Stomach (tissue), 4 donors: ENCODE measurements around the gene SETD4.

ENCODE experiments used
- CTCF ChIP-seq, 7 experiments: fragments of 450-650 bp in 4 of 7; fragments of 200-600 bp in 3 of 7; sonication (generic) in 3 of 7; IDR thresholded peaks; one replicate each; pipeline ENCODE4 v1.5.1; 2016 to 2019; ENCODE audit warnings: antibody characterized with exemption in 7 of 7, control low read depth in 2 of 7, mild to moderate bottlenecking in 1 of 7
- POLR2A ChIP-seq, 4 donors: fragments of 450-650 bp; IDR thresholded peaks; one replicate each; pipeline ENCODE4 v1.6.1; 2016; ENCODE audit warnings: antibody characterized with exemption in 4 of 4, control low read depth in 2 of 4, mild to moderate bottlenecking in 1 of 4, moderate library complexity in 1 of 4

GRCh38 chr21:36028127-36029069 lies 31.9 kb downstream of the SETD4 start:
- TF ChIP-seq CTCF (IDR thresholded peaks at IDR 0.05) (peak in 5 of 7 experiments; percentile 94 to 95 (median 94)), POLR2A (IDR thresholded peaks at IDR 0.05) (no peak)
